HG03520 (cell line): Measurements from ENCODE around the gene HOXD11.
A peak's percentile ranks its signal among the peaks of the same experiment; 100 is the strongest.

Source experiments
- ATAC-seq: cut with Tn5 transposase; IDR thresholded peaks from one replicate; pipeline ENCODE4 v1.9.1; 2021; ENCODE audit warnings: mild to moderate bottlenecking, moderate library complexity; ENCODE audit not compliant: unreplicated experiment

The HOXD11 gene

GRCh38 chr2:176092270-176093144, 14.6 kb upstream of the HOXD11 start, which contains the start of gene HOXD13:
HOXD13 (plus strand) TSS chr2:176092721; CDS start chr2:176092891, 170 bp downstream.
- ATAC-seq = no peak

- no peak for ATAC-seq
Measured at GRCh38 chr2:176093145-176093897, 13.8 kb upstream of the HOXD11 start.

- ATAC-seq = no peak
Measured at GRCh38 chr2:176093898-176094249, 13.2 kb upstream of the HOXD11 start.

GRCh38 chr2:176094349-176094748, 12.7 kb upstream of the HOXD11 start:
- ATAC-seq = no peak

GRCh38 chr2:176095421-176095820, 11.7 kb upstream of the HOXD11 start:
- ATAC-seq = no peak

GRCh38 chr2:176096243-176096985, 10.7 kb upstream of the HOXD11 start:
- no peak for ATAC-seq

- peak; percentile 88 for ATAC-seq
Measured at GRCh38 chr2:176096986-176097819, 9.9 kb upstream of the HOXD11 start.

- ATAC-seq = no peak
Measured at GRCh38 chr2:176097820-176098365, 9.2 kb upstream of the HOXD11 start.

GRCh38 chr2:176098366-176099158, 8.5 kb upstream of the HOXD11 start:
- ATAC-seq = no peak

- no peak for ATAC-seq
Measured at GRCh38 chr2:176099159-176099727, 7.8 kb upstream of the HOXD11 start.

- ATAC-seq = no peak
Measured at GRCh38 chr2:176099728-176100546, 7.1 kb upstream of the HOXD11 start, which contains the start of gene HOXD12. HOXD12 (plus strand) TSS chr2:176099795; CDS start chr2:176099802, 7 bp downstream.

- ATAC-seq = no peak
Measured at GRCh38 chr2:176100547-176101140, 6.4 kb upstream of the HOXD11 start.

GRCh38 chr2:176101216-176101830, 5.8 kb upstream of the HOXD11 start:
- ATAC-seq = no peak

GRCh38 chr2:176101842-176102241, 5.2 kb upstream of the HOXD11 start:
- ATAC-seq = no peak

GRCh38 chr2:176102309-176102866, 4.7 kb upstream of the HOXD11 start:
- no peak for ATAC-seq

GRCh38 chr2:176103194-176103593, 3.9 kb upstream of the HOXD11 start:
- no peak for ATAC-seq
